ENCODE results near the gene RNF14. TPM values are rescaled to one million over a fixed set of nuclear protein-coding genes. Genes with fewer than 3 reads are reported as not detected.

Gene RNF14
- polyA plus RNA-seq, 3 donors: 9.7 to 52.8 (median 31.2) TPM

- H4K20me1 ChIP-seq (ENCODE audit: insufficient read depth, low read length): no peaks in the 10 kb centered on the region
- H3K4me3 ChIP-seq (replicated peaks in 1 of 3; ENCODE audit: low read depth in 2 of 3, low read length in 3 of 3): peak within 1 kb of the TSS in 1 of 3 experiments; percentile 49
- intact Hi-C loops (cut with micrococcal nuclease): loop anchor here (5.0 kb wide), 2 partner anchors 36 to 266 kb away; partner anchors contain the start of gene DELE1 (in 1 of the 2)
- H3K9ac ChIP-seq (ENCODE audit: insufficient read depth, low read length, poor library complexity, severe bottlenecking): no peak within 1 kb of the TSS
- DNase-seq: peak in 1 of 3 donors; percentile 45
- Mint-ChIP-seq H3K4me3 (peak within 1 kb of the TSS; percentile 56 to 81), H3K27me3 (ENCODE audit: low read depth in 3 of 3) (peaks cover 2 to 7% (median 4%) of the 10 kb centered on the region in 3 donors), H3K9me3 (peaks cover 0 to 2% (median 0%) of the 10 kb centered on the region in 7 donors), H3K4me1 (peaks cover 56% of the 10 kb centered on the region), H3K27ac (peak within 1 kb of the TSS; percentile 85 to 95 (median 90)), H3K36me3 (peaks cover 3 to 6% of the 10 kb centered on the region in 2 donors)
- WGBS (ENCODE audit: insufficient coverage): 0% methylated on average over 7 of the region's 7 CpGs
- peak within 1 kb of the TSS; percentile 60 for H2AFZ ChIP-seq (ENCODE audit: insufficient read depth, low read depth, low read length, poor library complexity, severe bottlenecking)
- H3K27ac ChIP-seq (ENCODE audit: low read depth in 1 of 2, low read length in 2 of 2): peak within 1 kb of the TSS; percentile 43 to 73
- no peaks in the 10 kb centered on the region for H3K79me2 ChIP-seq (ENCODE audit: insufficient read depth, low read length)
- H3K4me2 ChIP-seq (replicated peaks; ENCODE audit: extremely low read depth, low read length, poor library complexity, severe bottlenecking): peak within 1 kb of the TSS; percentile 68
- no peaks in the 10 kb centered on the region for H3K9me3 ChIP-seq (replicated peaks in 1 of 2; ENCODE audit: control insufficient read depth in 1 of 2, insufficient read depth in 1 of 2, low read length in 2 of 2)
- no peaks in the 10 kb centered on the region for H3K27me3 ChIP-seq (ENCODE audit: control insufficient read depth in 2 of 2, insufficient read depth in 2 of 2, low read length in 2 of 2)
- H3K36me3 ChIP-seq (replicated peaks in 1 of 2; ENCODE audit: control insufficient read depth in 1 of 2, insufficient read depth in 2 of 2, low read length in 2 of 2): no peaks in the 10 kb centered on the region
- peaks cover 45 to 61% of the 10 kb centered on the region in 2 donors for H3K4me1 ChIP-seq (ENCODE audit: control insufficient read depth in 1 of 2, insufficient read depth in 2 of 2, low read length in 2 of 2)
- TF ChIP-seq CTCF (IDR thresholded peaks at IDR 0.05): no peak
Observed at GRCh38 chr5:141958113-141958512, 10.8 kb upstream of the RNF14 start, which contains the start of gene PCDH12. TSS of gene PCDH12 (minus strand) at chr5:141958202. CDS start at chr5:141957851, 351 bp downstream.

DNA sequence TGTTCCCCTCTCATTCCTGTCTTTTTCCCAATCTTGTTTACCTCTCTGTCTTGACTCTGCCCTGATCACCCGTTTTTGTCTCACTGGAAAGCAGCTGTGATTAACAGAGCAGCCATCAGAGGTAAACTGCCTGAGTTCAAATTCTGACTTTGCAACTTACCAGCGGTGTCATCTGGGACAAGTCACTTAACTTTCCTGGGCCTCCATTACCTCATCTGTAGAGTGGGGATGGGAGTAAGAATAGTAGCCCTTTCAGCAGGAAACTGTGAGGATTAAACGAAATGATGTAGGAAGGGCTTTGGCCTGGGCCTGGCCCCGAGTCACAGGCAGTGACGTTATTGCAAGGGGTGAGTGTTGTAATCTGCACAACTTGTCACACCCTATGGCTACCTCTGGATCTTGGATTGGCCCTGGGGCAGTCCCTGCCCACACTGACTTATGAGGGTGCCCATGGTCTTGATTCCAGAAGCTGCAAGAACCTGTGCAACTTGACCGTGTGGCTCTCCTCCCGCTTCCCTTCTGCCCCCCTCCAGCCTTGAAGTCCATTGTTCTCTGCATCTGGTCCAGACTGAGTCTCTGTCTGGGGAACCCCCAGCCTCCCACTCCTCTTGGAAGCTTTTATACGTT is 10.2 kb upstream of the RNF14 start:
- intact Hi-C loops (cut with micrococcal nuclease): loop anchor here (5.0 kb wide), 2 partner anchors 36 to 266 kb away; partner anchors contain the start of gene DELE1 (in 1 of the 2)

More for the DNA sequence above, 10.2 kb upstream of the RNF14 start:
- H3K36me3 Mint-ChIP-seq: peaks cover 3 to 6% of the 10 kb centered on the region in 2 donors
- peak; percentile 84 to 93 (median 85) for DNase-seq
- Histone ChIP-seq H3K9me3 (replicated peaks in 1 of 2; ENCODE audit: control insufficient read depth in 1 of 2, insufficient read depth in 1 of 2, low read length in 2 of 2) (no peaks in the 10 kb centered on the region), H3K4me3 (replicated peaks in 1 of 3; ENCODE audit: low read depth in 2 of 3, low read length in 3 of 3) (peak overlapping the region in 1 of 3 experiments; percentile 49), H3K4me1 (ENCODE audit: control insufficient read depth in 1 of 2, insufficient read depth in 2 of 2, low read length in 2 of 2) (peaks cover 43 to 57% of the 10 kb centered on the region in 2 donors), H3K4me2 (replicated peaks; ENCODE audit: extremely low read depth, low read length, poor library complexity, severe bottlenecking) (peak overlapping the region; percentile 68), H4K20me1 (ENCODE audit: insufficient read depth, low read length) (no peaks in the 10 kb centered on the region), H2AFZ (ENCODE audit: insufficient read depth, low read depth, low read length, poor library complexity, severe bottlenecking) (peak overlapping the region; percentile 60), H3K36me3 (replicated peaks in 1 of 2; ENCODE audit: control insufficient read depth in 1 of 2, insufficient read depth in 2 of 2, low read length in 2 of 2) (no peaks in the 10 kb centered on the region), H3K79me2 (ENCODE audit: insufficient read depth, low read length) (no peaks in the 10 kb centered on the region), H3K27me3 (ENCODE audit: control insufficient read depth in 2 of 2, insufficient read depth in 2 of 2, low read length in 2 of 2) (no peaks in the 10 kb centered on the region), H3K27ac (ENCODE audit: low read depth in 1 of 2, low read length in 2 of 2) (peak overlapping the region; percentile 43 to 73), H3K9ac (ENCODE audit: insufficient read depth, low read length, poor library complexity, severe bottlenecking) (no peak overlapping the region)
- peaks cover 2 to 7% (median 4%) of the 10 kb centered on the region in 3 donors for H3K27me3 Mint-ChIP-seq (ENCODE audit: low read depth in 3 of 3)
- peak overlapping the region; percentile 85 to 95 (median 90) for H3K27ac Mint-ChIP-seq
- no peak for TF ChIP-seq CTCF (IDR thresholded peaks at IDR 0.05)
- peaks cover 56% of the 10 kb centered on the region for H3K4me1 Mint-ChIP-seq
- 35% methylated on average over 8 of the region's 8 CpGs for WGBS (ENCODE audit: insufficient coverage)
- peak overlapping the region; percentile 56 to 81 for H3K4me3 Mint-ChIP-seq
- peaks cover 0 to 2% (median 0%) of the 10 kb centered on the region in 7 donors for H3K9me3 Mint-ChIP-seq

Data from CD14-positive monocyte (primary cell).